ENCODE data around the gene CGAS. TPM values are rescaled to one million over a fixed set of nuclear protein-coding genes. Genes with fewer than 3 reads are reported as not detected.
A peak's percentile ranks its signal among the peaks of the same experiment; 100 is the strongest.

The CGAS gene
- total RNA-seq, 1 donor: 6.2 TPM

- H3K27me3 ChIP-seq (ENCODE audit: insufficient read depth, low read length): no peaks in the 10 kb centered on the region
- TF ChIP-seq CTCF (IDR thresholded peaks at IDR 0.05; ENCODE audit: extremely low read depth, low read depth, low read length): no peak
- H2AFZ ChIP-seq (ENCODE audit: low read length): no peak overlapping the region
- no peak overlapping the region for H3K4me3 ChIP-seq (ENCODE audit: insufficient read depth, low read length)
- no peak overlapping the region for H3K4me2 ChIP-seq (ENCODE audit: insufficient read depth, low read length)
- H4K20me1 ChIP-seq (ENCODE audit: insufficient read depth, low read length): no peaks in the 10 kb centered on the region
- peak; percentile 65 for DNase-seq (ENCODE audit: insufficient read length, low spot score, missing footprints)
- peaks cover 74% of the 10 kb centered on the region for H3K36me3 ChIP-seq (ENCODE audit: insufficient read depth, low read length)
- H3K27ac ChIP-seq (ENCODE audit: low read depth, low read length): no peak overlapping the region
- H3K9me3 ChIP-seq (ENCODE audit: low read depth, low read length): no peaks in the 10 kb centered on the region
- no peaks in the 10 kb centered on the region for H3K4me1 ChIP-seq (ENCODE audit: insufficient read depth, low read length)
- H3K79me2 ChIP-seq (ENCODE audit: insufficient read depth, low read length): no peaks in the 10 kb centered on the region
Measured at GRCh38 chr6:73484438-73484837, 32.3 kb upstream of the CGAS start.

- H3K4me1 ChIP-seq (ENCODE audit: insufficient read depth, low read length): no peaks in the 10 kb centered on the region
- TF ChIP-seq CTCF (IDR thresholded peaks at IDR 0.05; ENCODE audit: extremely low read depth, low read depth, low read length): no peak
- H3K4me3 ChIP-seq (ENCODE audit: insufficient read depth, low read length): no peak overlapping the region
- no peak overlapping the region for H3K4me2 ChIP-seq (ENCODE audit: insufficient read depth, low read length)
- H4K20me1 ChIP-seq (ENCODE audit: insufficient read depth, low read length): no peaks in the 10 kb centered on the region
- no peaks in the 10 kb centered on the region for H3K9me3 ChIP-seq (ENCODE audit: low read depth, low read length)
- no peak for DNase-seq (ENCODE audit: insufficient read length, low spot score, missing footprints)
- H3K27ac ChIP-seq (ENCODE audit: low read depth, low read length): no peak overlapping the region
- no peak overlapping the region for H2AFZ ChIP-seq (ENCODE audit: low read length)
- H3K79me2 ChIP-seq (ENCODE audit: insufficient read depth, low read length): no peaks in the 10 kb centered on the region
- no peaks in the 10 kb centered on the region for H3K27me3 ChIP-seq (ENCODE audit: insufficient read depth, low read length)
- peaks cover 69% of the 10 kb centered on the region for H3K36me3 ChIP-seq (ENCODE audit: insufficient read depth, low read length)
Measured at GRCh38 chr6:73481969-73482368, 29.9 kb upstream of the CGAS start.

GRCh38 chr6:73477407-73477806 lies 25.3 kb upstream of the CGAS start:
- H4K20me1 ChIP-seq (ENCODE audit: insufficient read depth, low read length): no peaks in the 10 kb centered on the region
- no peak for DNase-seq (ENCODE audit: insufficient read length, low spot score, missing footprints)
- no peaks in the 10 kb centered on the region for H3K79me2 ChIP-seq (ENCODE audit: insufficient read depth, low read length)
- H3K4me1 ChIP-seq (ENCODE audit: insufficient read depth, low read length): no peaks in the 10 kb centered on the region
- no peak overlapping the region for H2AFZ ChIP-seq (ENCODE audit: low read length)
- TF ChIP-seq CTCF (IDR thresholded peaks at IDR 0.05; ENCODE audit: extremely low read depth, low read depth, low read length): no peak
- no peaks in the 10 kb centered on the region for H3K9me3 ChIP-seq (ENCODE audit: low read depth, low read length)
- no peak overlapping the region for H3K27ac ChIP-seq (ENCODE audit: low read depth, low read length)
- no peaks in the 10 kb centered on the region for H3K27me3 ChIP-seq (ENCODE audit: insufficient read depth, low read length)
- H3K4me3 ChIP-seq (ENCODE audit: insufficient read depth, low read length): no peak overlapping the region
- peaks cover 58% of the 10 kb centered on the region for H3K36me3 ChIP-seq (ENCODE audit: insufficient read depth, low read length)
- H3K4me2 ChIP-seq (ENCODE audit: insufficient read depth, low read length): no peak overlapping the region

DNA sequence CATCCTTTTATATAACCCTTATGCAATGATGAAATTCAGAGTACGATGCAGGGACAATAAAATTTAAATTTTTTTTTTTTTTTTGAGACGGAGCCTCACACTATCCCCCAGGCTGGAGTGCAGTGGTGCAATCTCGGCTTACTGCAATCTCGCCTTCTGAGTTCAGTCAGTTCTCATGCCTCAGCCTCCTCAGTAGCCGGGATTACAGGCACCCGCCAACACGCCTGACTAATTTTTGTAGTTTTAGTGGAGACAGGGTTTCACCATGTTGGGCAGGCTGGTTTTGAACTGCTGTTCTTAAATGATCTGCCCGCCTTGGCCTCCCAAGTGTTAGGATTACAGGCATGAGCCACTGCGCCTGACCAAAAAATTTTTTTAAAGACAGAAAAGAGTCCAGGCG lies 24.6 kb upstream of the CGAS start:
- H3K36me3 ChIP-seq (ENCODE audit: insufficient read depth, low read length): peaks cover 51% of the 10 kb centered on the region
- H3K79me2 ChIP-seq (ENCODE audit: insufficient read depth, low read length): no peaks in the 10 kb centered on the region
- H3K9me3 ChIP-seq (ENCODE audit: low read depth, low read length): no peaks in the 10 kb centered on the region
- no peaks in the 10 kb centered on the region for H3K4me1 ChIP-seq (ENCODE audit: insufficient read depth, low read length)
- no peak overlapping the region for H3K27ac ChIP-seq (ENCODE audit: low read depth, low read length)
- no peaks in the 10 kb centered on the region for H4K20me1 ChIP-seq (ENCODE audit: insufficient read depth, low read length)
- H3K27me3 ChIP-seq (ENCODE audit: insufficient read depth, low read length): no peaks in the 10 kb centered on the region
- H2AFZ ChIP-seq (ENCODE audit: low read length): no peak overlapping the region
- no peak for TF ChIP-seq CTCF (IDR thresholded peaks at IDR 0.05; ENCODE audit: extremely low read depth, low read depth, low read length)
- no peak overlapping the region for H3K4me2 ChIP-seq (ENCODE audit: insufficient read depth, low read length)
- no peak for DNase-seq (ENCODE audit: insufficient read length, low spot score, missing footprints)
- H3K4me3 ChIP-seq (ENCODE audit: insufficient read depth, low read length): no peak overlapping the region

Measured in osteoblast (primary cell).